Osteocyte (in vitro differentiated cells): Measurements from ENCODE around the gene CX3CR1. TPM values are rescaled to one million over a fixed set of nuclear protein-coding genes. Genes with fewer than 3 reads are reported as not detected.
A peak's percentile ranks its signal among the peaks of the same experiment; 100 is the strongest.

Experiments
- DNase-seq: peaks from one replicate; pipeline ENCODE4 v3.0.0; 2021; ENCODE audit warnings: mixed read lengths; ENCODE audit not compliant: unreplicated experiment; ENCODE audit errors: extremely low spot score
- H3K27ac Mint-ChIP-seq: one replicate; pipeline ENCODE4 v1.8.0; 2021; ENCODE audit warnings: mild to moderate bottlenecking, mixed read lengths; ENCODE audit not compliant: unreplicated experiment
- H3K27me3 Mint-ChIP-seq: one replicate; pipeline ENCODE4 v1.8.0; 2021; ENCODE audit warnings: mixed read lengths; ENCODE audit not compliant: unreplicated experiment
- H3K36me3 Mint-ChIP-seq: one replicate; pipeline ENCODE4 v1.8.0; 2021; ENCODE audit warnings: mixed read lengths; ENCODE audit not compliant: unreplicated experiment
- H3K4me1 Mint-ChIP-seq: one replicate; pipeline ENCODE4 v1.8.0; 2021; ENCODE audit warnings: mixed read lengths; ENCODE audit not compliant: unreplicated experiment
- H3K4me3 Mint-ChIP-seq: one replicate; pipeline ENCODE4 v1.8.0; 2021; ENCODE audit warnings: mild to moderate bottlenecking, moderate library complexity, mixed read lengths; ENCODE audit not compliant: unreplicated experiment
- H3K9me3 Mint-ChIP-seq: one replicate; pipeline ENCODE4 v1.8.0; 2021; ENCODE audit warnings: mixed read lengths; ENCODE audit not compliant: unreplicated experiment
- total RNA-seq: library from RNA; stranded (reverse); gene quantifications from 2 replicates; pipeline ENCODE4 v1.2.1, GENCODE V29; 2021
- TF ChIP-seq, protein P1 (sequence below): fragments of 200-600 bp; sonication (generic); IDR thresholded peaks from 2 replicates; pipeline ENCODE4 v1.5.0; 2021; ENCODE audit warnings: antibody characterized with exemption, mild to moderate bottlenecking, moderate library complexity

Gene CX3CR1
- total RNA-seq, 1 donor from 2014 or later, result not detected

- DNase-seq, result no peak
- no peaks in the 10 kb centered on the region for H3K9me3 Mint-ChIP-seq
- no peak overlapping the region for H3K4me3 Mint-ChIP-seq
- peaks cover 5% of the 10 kb centered on the region for H3K4me1 Mint-ChIP-seq
- no peaks in the 10 kb centered on the region for H3K27me3 Mint-ChIP-seq
- H3K36me3 Mint-ChIP-seq, result no peaks in the 10 kb centered on the region
- TF ChIP-seq, protein P1, sequence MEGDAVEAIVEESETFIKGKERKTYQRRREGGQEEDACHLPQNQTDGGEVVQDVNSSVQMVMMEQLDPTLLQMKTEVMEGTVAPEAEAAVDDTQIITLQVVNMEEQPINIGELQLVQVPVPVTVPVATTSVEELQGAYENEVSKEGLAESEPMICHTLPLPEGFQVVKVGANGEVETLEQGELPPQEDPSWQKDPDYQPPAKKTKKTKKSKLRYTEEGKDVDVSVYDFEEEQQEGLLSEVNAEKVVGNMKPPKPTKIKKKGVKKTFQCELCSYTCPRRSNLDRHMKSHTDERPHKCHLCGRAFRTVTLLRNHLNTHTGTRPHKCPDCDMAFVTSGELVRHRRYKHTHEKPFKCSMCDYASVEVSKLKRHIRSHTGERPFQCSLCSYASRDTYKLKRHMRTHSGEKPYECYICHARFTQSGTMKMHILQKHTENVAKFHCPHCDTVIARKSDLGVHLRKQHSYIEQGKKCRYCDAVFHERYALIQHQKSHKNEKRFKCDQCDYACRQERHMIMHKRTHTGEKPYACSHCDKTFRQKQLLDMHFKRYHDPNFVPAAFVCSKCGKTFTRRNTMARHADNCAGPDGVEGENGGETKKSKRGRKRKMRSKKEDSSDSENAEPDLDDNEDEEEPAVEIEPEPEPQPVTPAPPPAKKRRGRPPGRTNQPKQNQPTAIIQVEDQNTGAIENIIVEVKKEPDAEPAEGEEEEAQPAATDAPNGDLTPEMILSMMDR, result no peak
- H3K27ac Mint-ChIP-seq, result no peak overlapping the region
These were observed 10.4 kb upstream of the CX3CR1 start for GRCh38 chr3:39290255-39290654.

DNA sequence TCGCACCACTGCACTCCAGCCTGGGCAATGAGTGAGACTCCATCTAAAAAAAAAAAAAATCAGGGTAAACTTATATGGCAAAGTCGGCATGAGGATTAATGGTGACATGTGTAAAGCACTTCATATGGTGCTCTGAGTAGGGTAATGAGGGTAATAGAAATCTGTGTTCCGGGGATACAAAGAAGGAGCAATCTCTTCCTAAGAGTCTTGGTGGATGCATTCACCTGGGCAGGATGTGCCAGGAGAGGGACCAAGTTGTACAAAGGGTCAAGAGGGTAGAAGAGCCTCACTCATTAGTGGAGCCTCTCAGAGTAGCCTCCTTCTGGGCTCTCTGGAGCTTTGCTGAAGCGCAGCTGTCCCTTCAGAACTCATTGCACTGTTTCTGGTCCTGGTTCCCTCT lies 9.3 kb upstream of the CX3CR1 start:
- peaks cover 4% of the 10 kb centered on the region for H3K4me1 Mint-ChIP-seq
- H3K4me3 Mint-ChIP-seq, result no peak overlapping the region
- H3K27ac Mint-ChIP-seq, result no peak overlapping the region
- H3K36me3 Mint-ChIP-seq, result no peaks in the 10 kb centered on the region
- no peaks in the 10 kb centered on the region for H3K9me3 Mint-ChIP-seq
- TF ChIP-seq, protein P1, result no peak
- DNase-seq, result no peak
- H3K27me3 Mint-ChIP-seq, result no peaks in the 10 kb centered on the region

GRCh38 chr3:39288300-39288808 lies 8.5 kb upstream of the CX3CR1 start:
- Mint-ChIP-seq H3K27me3 (no peaks in the 10 kb centered on the region), H3K36me3 (no peaks in the 10 kb centered on the region), H3K4me3 (no peak overlapping the region), H3K4me1 (peaks cover 4% of the 10 kb centered on the region), H3K27ac (no peak overlapping the region), H3K9me3 (no peaks in the 10 kb centered on the region)
- TF ChIP-seq, protein P1, result peak; percentile 93
- DNase-seq, result peak; percentile 89

GRCh38 chr3:39287216-39288164 lies 7.7 kb upstream of the CX3CR1 start:
- peaks cover 4% of the 10 kb centered on the region for H3K4me1 Mint-ChIP-seq
- no peak overlapping the region for H3K27ac Mint-ChIP-seq
- no peaks in the 10 kb centered on the region for H3K36me3 Mint-ChIP-seq
- no peak overlapping the region for H3K4me3 Mint-ChIP-seq
- DNase-seq, result no peak
- H3K9me3 Mint-ChIP-seq, result no peaks in the 10 kb centered on the region
- TF ChIP-seq, protein P1, result no peak
- H3K27me3 Mint-ChIP-seq, result no peaks in the 10 kb centered on the region

- DNase-seq, result no peak
- Mint-ChIP-seq H3K9me3 (no peaks in the 10 kb centered on the region), H3K4me3 (no peak overlapping the region), H3K36me3 (no peaks in the 10 kb centered on the region), H3K27me3 (no peaks in the 10 kb centered on the region), H3K27ac (no peak overlapping the region), H3K4me1 (peaks cover 4% of the 10 kb centered on the region)
- TF ChIP-seq, protein P1, result no peak
These were observed 6.9 kb upstream of the CX3CR1 start for GRCh38 chr3:39286771-39287170.
